Kidney epithelial cell (primary cell): ENCODE data around the gene DNAJB14. TPM values are rescaled to one million over a fixed set of nuclear protein-coding genes. Genes with fewer than 3 reads are reported as not detected.

Source experiments
- DNase-seq: peaks from one replicate; pipeline ENCODE4 v3.0.0-alpha.2; 2010; ENCODE audit warnings: low read depth
- H3K27me3 ChIP-seq: 2 replicates; pipeline ENCODE4 v1.6.0; 2011; ENCODE audit warnings: low read length; ENCODE audit not compliant: control insufficient read depth, insufficient read depth
- H3K36me3 ChIP-seq: 2 replicates; pipeline ENCODE4 v1.5.1; 2011; ENCODE audit warnings: low read length; ENCODE audit not compliant: control insufficient read depth, insufficient read depth
- H3K4me3 ChIP-seq: 2 replicates; pipeline ENCODE4 v1.5.1; 2011; ENCODE audit warnings: low read depth, mild to moderate bottlenecking, control low read depth, low read length
- total RNA-seq: library from RNA; depleted of rRNA; stranded (reverse); fragments of >200 nt; gene quantifications from 2 replicates; pipeline ENCODE4 v1.2.3, GENCODE V29; 2015
- TF ChIP-seq, protein P1 (sequence below): IDR thresholded peaks from 2 replicates; pipeline ENCODE4 v1.5.1; 2011; ENCODE audit warnings: mild to moderate bottlenecking, moderate library complexity, low read length, control low read depth, inconsistent platforms; ENCODE audit not compliant: insufficient read depth, poor library complexity, severe bottlenecking

DNAJB14 gene
- total RNA-seq, 1 donor from 2014 or later: 20.6 TPM

DNA sequence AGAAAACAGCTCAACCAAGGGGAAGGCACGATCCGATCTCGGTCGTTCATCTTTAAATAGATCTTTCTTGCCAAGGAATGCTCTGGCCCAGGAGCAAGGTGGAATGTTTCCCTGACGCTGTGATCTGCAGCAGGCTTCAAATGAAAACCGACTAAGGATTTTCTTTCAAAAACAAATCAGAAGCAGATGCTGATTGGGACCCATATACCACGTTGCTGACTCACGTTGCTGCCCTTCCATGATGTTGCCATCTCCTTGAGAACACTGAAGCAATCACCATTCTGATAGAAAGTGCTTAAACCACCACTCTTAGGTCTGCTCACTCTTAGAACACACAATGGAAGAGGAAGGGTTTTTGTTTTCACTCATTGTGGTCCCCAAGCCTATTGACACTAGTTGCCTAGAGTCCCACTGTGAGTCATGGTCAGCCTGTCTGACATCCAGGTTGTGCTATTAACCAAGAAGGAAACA, 78.3 kb downstream of the DNAJB14 start:
- Histone ChIP-seq H3K27me3 (no peaks in the 10 kb centered on the region), H3K4me3 (no peak overlapping the region), H3K36me3 (no peaks in the 10 kb centered on the region)
- DNase-seq: peak; percentile 21
- TF ChIP-seq, protein P1, sequence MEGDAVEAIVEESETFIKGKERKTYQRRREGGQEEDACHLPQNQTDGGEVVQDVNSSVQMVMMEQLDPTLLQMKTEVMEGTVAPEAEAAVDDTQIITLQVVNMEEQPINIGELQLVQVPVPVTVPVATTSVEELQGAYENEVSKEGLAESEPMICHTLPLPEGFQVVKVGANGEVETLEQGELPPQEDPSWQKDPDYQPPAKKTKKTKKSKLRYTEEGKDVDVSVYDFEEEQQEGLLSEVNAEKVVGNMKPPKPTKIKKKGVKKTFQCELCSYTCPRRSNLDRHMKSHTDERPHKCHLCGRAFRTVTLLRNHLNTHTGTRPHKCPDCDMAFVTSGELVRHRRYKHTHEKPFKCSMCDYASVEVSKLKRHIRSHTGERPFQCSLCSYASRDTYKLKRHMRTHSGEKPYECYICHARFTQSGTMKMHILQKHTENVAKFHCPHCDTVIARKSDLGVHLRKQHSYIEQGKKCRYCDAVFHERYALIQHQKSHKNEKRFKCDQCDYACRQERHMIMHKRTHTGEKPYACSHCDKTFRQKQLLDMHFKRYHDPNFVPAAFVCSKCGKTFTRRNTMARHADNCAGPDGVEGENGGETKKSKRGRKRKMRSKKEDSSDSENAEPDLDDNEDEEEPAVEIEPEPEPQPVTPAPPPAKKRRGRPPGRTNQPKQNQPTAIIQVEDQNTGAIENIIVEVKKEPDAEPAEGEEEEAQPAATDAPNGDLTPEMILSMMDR: no peak

DNA sequence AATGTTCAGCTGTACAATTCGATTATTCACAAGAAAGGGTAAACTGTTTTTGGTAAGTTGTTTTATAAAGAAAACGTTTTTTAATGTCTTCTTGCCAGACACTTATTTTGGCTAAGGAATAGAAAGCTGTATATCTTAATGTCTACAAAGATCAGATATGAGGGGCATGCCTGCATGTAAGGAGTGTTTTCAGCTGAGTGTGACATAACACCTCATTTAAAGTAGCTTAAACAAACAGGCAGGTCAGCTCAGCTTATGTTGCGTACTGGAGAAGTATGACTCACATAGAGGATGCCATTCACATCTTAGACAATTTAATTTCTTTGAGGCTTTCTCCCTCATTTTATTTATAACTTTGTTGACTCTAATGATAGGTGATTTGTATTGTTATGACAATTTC, 82.6 kb downstream of the DNAJB14 start:
- no peak for DNase-seq
- H3K36me3 ChIP-seq: no peaks in the 10 kb centered on the region
- H3K27me3 ChIP-seq: no peaks in the 10 kb centered on the region
- no peak overlapping the region for H3K4me3 ChIP-seq
- TF ChIP-seq, protein P1: no peak

DNA sequence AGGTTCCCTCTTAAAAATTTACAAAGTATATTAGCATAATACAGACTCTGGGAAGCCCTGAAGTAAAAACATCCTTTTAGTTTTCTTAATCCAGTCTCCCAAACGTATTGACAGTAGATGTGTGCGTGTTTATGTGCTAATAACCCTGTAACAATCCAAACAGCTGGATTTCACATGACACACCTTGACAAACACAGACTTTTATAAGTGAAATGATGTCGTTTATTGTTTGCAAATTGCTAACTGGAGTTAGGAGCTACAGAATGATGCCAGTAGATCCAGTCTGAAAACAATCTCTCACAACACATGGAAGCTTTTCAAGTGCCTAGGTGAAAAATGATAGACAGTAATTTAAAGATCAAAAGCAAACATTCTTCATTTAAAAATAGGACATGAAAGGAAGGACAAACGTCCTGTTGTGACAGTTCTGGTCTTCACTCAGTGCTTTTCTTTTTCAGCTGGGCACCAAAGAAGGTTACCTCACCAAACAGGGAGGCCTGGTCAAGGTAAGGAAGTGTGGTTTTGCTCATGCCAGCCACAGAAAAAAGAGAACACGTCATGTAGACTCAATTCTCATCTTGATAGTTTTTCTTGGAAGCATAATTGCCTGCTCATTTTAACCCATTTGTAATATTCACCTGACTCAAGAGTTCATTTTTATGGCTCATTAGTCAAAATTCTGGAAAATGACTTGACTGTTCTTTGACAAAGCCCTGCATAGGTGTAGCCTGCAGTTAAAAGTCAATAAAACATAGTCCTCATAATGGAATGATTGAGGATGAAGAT, 85.1 kb downstream of the DNAJB14 start:
- TF ChIP-seq, protein P1: no peak
- no peaks in the 10 kb centered on the region for H3K36me3 ChIP-seq
- H3K27me3 ChIP-seq: no peaks in the 10 kb centered on the region
- no peak overlapping the region for H3K4me3 ChIP-seq
- DNase-seq: no peak

DNA sequence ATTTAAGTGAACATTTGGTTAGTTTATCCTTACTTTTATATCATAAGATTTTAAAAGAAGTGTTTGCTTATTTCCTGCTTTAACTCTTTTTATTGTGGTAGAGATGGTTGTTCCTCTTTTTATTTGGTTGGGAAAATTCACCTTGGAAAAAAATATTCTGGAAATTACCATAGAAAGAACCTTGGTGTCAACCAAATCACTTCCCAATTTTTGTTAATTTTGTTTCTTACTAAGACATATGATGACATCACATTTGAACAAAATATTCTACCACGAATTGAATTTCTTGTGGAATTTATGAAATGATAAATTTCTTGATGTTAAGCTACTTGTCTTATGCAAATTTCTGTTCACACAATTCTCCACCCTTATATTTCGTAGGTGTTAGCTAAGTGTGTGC, 85.9 kb downstream of the DNAJB14 start:
- no peak for DNase-seq
- TF ChIP-seq, protein P1: no peak
- H3K4me3 ChIP-seq: no peak overlapping the region
- no peaks in the 10 kb centered on the region for H3K27me3 ChIP-seq
- no peaks in the 10 kb centered on the region for H3K36me3 ChIP-seq

DNA sequence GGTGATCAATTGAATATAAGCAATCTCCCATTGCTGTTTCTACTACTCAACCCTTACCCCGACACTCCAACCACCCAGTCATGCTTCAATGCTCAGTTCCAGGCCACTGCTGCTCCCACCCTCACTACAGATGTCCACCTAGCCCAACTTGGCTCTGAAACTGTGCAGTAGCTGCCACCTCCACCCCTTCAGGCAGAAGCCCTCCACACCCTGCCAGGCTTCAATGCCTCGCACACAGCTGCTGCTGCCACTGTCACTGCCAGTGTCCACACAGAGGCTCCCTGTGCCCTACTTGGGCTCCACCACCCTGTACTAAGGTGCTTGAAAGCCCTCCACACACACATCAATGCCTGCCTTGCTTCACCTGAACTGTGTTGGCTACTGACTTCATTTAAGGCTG, 86.8 kb downstream of the DNAJB14 start:
- H3K36me3 ChIP-seq: no peaks in the 10 kb centered on the region
- DNase-seq: no peak

More for the DNA sequence above, 86.8 kb downstream of the DNAJB14 start:
- TF ChIP-seq, protein P1: no peak
- Histone ChIP-seq H3K27me3 (no peaks in the 10 kb centered on the region), H3K4me3 (no peak overlapping the region)
